M059J (cell line): ENCODE data around the gene CSRP1. TPM values are rescaled to one million over a fixed set of nuclear protein-coding genes. Genes with fewer than 3 reads are reported as not detected.
"Not testable (repeated sequence)": the region's sequence is repeated elsewhere in the genome, so short reads cannot be mapped to it uniquely, and the experiment has no call there.

Experiments
- DNase-seq: peaks from one replicate; pipeline ENCODE4 v3.0.0-alpha.2; 2012; ENCODE audit warnings: low read depth
- total RNA-seq: library from RNA; depleted of rRNA; stranded (reverse); fragments of >200 nt; shearing (Covaris generic); gene quantifications from 2 replicates; pipeline ENCODE4 v1.2.3, GENCODE V29; 2014

CSRP1 gene
- total RNA-seq, 1 experiment from 2014 or later = 565 TPM

DNA sequence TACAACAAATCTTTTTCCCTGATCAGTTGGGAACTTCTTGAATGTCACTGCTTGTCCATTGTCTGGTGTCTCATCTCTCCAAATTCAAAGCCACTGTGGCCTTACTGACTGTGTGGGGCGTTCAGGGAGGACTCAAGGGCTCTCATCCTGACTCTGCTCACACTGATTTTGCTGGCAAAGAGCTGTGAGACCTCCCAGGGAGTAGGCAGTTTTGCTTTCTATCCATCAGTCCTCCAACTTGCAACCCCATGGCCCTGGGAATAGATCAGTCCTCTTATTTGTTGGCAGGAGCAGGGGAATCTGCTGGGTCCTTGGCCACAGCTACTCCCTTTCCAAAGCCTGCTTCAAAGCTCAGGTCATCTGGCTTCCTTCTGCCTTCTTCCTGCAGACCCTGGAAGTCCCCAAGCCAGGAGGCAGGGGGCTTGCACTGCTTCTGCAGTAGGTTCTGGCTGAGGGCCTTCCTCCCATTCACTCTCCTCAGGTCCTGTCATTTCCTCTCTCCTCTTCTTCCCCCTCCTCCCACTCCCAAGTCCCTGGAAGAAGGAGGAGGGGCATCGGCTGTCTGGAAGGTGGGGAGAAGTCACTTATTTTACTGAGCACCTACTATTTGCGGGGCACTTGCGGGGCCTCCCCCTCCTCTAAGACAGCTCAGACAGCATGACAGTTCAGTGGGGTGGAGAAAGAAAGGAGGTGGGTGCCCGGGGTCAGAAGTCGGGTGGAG is 31.1 kb upstream of the CSRP1 start:
- DNase-seq = peak; percentile 73

GRCh38 chr1:201537467-201537866 is 30.5 kb upstream of the CSRP1 start:
- DNase-seq = no peak

GRCh38 chr1:201537028-201537427 is 30.1 kb upstream of the CSRP1 start:
- DNase-seq = no peak

GRCh38 chr1:201536558-201536957 is 29.6 kb upstream of the CSRP1 start:
- peak; percentile 92 for DNase-seq

GRCh38 chr1:201535919-201536245 is 29.0 kb upstream of the CSRP1 start:
- DNase-seq = no peak

DNA sequence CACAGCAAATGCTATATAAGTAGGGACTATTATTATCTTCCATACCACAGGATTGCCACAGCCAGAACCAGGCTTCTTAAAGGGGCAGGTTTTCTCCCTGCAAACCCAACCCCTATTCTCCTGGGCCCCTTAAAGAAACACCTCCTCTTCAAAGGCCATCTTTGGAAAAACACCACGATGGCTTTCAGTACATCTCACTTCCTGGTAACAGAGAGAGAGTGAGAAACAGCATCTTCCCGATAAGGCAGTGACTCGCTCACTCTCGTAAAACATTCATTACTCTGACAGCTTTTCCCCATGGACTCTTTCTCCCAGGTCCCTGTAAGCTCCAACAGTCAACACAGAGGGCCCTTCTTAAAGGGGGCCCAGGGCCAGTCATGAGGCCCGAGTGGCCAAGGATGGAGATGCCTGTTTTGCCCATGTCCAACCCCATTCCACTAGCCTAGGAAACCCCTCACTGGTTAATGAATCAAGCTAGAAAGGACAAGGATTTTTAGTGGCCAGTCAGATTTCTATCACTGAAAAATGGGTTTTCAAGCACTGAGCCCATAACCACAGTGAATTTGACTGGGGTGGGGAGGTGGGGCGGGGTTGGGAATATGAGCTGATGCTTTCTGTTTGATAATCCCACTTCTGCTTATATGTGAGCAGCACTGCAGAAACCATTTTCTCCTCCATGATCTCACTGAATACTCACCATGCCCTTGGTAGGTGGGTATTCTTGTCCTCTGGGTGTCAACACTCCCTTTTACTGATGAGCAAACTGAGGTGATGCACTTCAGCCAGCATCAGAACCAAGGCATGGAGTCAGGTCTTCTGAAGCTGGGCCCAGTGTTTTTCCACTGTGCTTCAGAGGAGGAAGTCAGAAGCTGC is 28.4 kb upstream of the CSRP1 start:
- peak; percentile 80 for DNase-seq

- DNase-seq = no peak
These were observed 26.9 kb upstream of the CSRP1 start for GRCh38 chr1:201533836-201534235.

DNA sequence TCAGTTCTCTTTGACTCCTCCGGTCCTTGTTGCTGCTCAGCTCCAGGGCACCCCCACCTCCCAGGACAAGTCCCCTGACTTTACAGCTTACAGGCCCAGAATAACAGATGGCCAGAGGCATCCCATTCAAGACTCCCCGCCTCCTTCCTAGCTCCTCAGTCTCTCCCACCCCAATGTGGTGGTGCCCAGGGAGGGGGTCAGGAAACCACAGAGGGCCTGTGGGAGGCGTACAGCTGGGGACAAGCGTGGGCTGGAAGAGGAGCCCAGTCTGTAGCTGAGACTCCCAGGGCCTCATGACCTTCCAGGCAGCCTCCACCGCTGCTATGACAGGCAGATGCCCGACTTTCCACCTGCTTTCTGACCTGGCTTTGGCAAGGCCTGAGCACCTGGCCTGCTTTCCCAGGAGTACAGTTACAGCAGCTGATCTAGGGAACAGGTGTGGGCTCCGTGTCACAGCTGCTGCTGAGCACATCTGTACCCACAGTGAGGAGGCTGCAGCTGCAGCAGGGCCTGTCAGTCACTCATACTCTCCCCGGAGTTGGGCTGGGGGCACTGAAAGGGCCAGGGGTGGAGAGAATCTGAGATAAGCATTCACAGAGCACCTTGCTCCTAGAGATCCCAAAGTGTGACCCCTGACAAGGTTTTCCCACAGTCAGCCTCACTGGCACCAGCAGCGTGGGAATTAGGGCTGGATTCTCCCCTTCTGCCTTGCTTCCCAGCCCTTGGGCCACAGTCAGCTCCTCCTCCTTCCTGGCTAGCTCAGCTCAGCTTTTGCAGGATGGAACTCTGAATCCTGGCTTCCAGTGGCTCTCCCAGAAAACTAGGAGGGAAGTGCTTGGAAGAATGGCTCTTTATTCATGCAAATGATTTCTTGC is 24.9 kb upstream of the CSRP1 start:
- no peak for DNase-seq

DNA sequence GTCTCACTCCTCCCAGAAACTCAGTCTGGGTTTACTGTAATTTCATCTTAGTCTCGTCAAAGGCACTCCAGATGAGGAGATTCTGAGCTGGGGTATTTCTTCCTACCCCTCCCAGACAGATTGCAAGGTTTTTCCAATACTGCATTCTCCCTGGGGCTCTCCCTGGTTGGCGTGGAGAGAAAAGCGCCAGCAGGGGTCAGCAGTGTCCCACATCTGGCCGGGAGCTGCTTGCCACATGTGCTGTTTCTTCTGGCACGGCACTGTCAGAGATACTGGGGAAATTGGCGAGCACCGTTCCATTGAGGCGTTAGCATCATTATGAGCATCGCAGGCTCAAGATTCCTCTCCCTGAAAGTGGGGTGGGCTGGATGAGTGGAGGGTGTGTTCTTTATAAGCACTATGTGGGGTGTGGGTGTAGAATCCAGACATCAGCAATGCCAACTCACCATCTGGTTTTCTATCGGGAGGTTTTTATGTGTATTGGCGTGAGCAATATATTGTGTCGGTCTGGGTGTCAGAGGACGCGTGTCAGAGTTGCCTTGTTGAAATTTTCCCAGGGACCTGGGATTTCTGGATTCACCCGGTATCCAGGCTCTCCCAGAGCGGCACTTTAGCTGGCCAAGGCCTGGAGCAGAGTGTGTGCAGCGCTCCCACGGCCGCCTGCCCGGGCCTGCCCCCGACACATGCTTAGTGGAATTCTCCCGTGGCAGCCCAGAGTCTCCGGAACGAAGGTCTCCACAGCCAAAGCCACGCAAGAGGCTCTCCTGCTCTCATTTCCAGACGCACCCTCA is 24.0 kb upstream of the CSRP1 start:
- DNase-seq = peak; percentile 78

DNA sequence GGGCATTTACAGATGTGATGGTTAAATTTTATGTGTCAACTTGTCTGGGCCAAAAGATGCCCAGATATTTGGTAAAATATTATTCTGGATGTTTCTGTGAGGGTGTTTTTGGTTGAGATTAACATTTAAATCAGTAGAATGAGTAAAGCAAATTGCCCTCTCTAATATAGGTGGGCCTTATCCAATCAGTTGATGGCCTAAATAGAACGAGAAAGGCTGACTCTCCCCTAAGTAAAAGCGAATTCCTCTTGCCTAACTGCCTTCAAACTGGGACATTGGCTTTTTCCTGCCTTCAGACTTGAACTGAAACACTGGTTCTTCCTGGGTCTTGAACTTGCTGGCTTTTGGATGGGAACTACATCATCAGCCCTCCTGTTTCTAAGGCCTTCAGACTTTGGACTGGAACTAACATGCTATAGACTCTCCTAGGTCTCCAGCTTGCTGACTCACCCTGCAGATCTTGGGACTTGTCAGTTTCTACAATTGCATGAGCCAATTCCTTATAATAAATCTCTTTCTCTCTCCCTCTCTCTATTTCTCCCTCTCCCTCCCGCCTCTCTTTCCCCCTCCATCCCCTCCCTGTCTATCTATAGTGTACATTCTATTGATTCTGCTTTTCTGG is 21.8 kb upstream of the CSRP1 start:
- peak; percentile 44 for DNase-seq

- DNase-seq = no peak
These were observed 21.0 kb upstream of the CSRP1 start for GRCh38 chr1:201527879-201528278.

DNA sequence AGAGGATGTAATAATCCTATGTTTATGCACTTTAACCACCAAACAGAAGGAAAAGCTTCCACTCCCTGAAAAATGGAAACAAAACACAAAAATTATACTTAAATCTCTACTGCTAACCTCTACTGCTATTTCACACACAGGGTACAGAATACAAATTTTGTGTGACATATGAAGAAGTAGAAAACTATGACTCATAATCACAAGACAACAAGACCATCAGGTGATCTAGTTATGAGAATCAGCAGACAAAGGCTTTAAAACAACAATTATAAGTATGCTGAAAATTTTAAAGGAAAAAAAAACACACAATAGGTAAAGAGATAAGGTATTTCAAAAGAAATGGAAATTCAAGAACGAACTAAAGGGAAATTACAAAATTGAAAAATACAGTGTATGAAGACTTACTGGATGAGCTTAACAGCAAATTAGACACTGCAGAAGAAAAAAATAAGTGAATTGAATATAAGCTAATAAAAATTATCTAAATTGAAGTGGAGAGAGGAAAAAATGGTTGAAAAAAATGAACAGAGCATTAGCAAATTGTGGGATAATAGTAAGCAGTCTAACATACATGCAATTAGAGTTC is 18.4 kb upstream of the CSRP1 start:
- DNase-seq = no peak

- not testable (repeated sequence) for DNase-seq
These were observed 13.2 kb upstream of the CSRP1 start for GRCh38 chr1:201520046-201520575.

GRCh38 chr1:201518071-201518470 is 11.1 kb upstream of the CSRP1 start:
- DNase-seq = no peak

DNA sequence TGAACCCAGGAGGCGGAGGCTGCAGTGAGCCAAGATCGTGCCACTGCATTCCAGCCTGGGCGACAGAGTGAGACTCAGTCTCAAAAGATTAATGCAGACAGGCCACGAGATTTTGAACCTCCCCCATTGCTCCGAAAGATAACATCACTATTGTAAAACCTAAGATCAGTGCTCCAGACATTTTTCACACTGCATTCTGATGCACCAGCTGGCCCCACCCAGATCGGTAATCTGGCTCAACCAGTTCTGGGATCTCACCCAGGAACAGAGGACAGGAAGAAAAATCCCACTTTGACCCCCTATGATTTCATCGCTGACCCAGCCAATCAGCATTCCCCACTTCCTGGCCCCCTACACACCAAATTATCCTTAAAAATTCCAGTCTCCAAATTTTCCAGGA is 10.7 kb upstream of the CSRP1 start:
- DNase-seq = no peak

GRCh38 chr1:201516511-201517127 is 9.7 kb upstream of the CSRP1 start:
- no peak for DNase-seq

- DNase-seq = no peak
These were observed 9.0 kb upstream of the CSRP1 start for GRCh38 chr1:201515895-201516294.

- DNase-seq = no peak
These were observed 8.3 kb upstream of the CSRP1 start for GRCh38 chr1:201515062-201515750.

GRCh38 chr1:201514466-201514865 is 7.5 kb upstream of the CSRP1 start:
- no peak for DNase-seq
